Endothelial cell of hepatic sinusoid (primary cell): Measurements from ENCODE around the gene BET1L.
"Not testable (repeated sequence)": the region's sequence is repeated elsewhere in the genome, so short reads cannot be mapped to it uniquely, and the experiment has no call there.

ENCODE experiments used
- in situ Hi-C: cut with HindIII; loops from 2 replicates; pipeline ENCODE4 v1.10.0; 2017; ENCODE audit warnings: low sequenced_read_pairs

Gene BET1L

GRCh38 chr11:207208-207862, at the start of gene BET1L, which contains the start of gene RIC8A:
BET1L (minus strand) TSS chr11:207399; CDS start chr11:207321, 78 bp downstream.
RIC8A (plus strand) TSS chr11:207708; CDS start chr11:208855, 1,147 bp downstream.
- in situ Hi-C loops, result no loop called here

GRCh38 chr11:255816-256215, 48.6 kb upstream of the BET1L start:
- in situ Hi-C loops, result no loop called here

- in situ Hi-C loops, result no loop called here
Observed at GRCh38 chr11:255176-255575, 48.0 kb upstream of the BET1L start.

- in situ Hi-C loops, result loop anchor here (5.0 kb wide), 4 partner anchors 53 to 198 kb away; partner anchors contain the start of genes IFITM2 and PTDSS2
Observed at GRCh38 chr11:253886-254270, 46.7 kb upstream of the BET1L start.

GRCh38 chr11:253160-253885, 46.1 kb upstream of the BET1L start:
- in situ Hi-C loops, result loop anchor here (5.0 kb wide), 4 partner anchors 54 to 199 kb away; partner anchors contain the start of genes IFITM2 and PTDSS2

GRCh38 chr11:252666-253065, 45.5 kb upstream of the BET1L start:
- in situ Hi-C loops, result loop anchor here (5.0 kb wide), 4 partner anchors 55 to 200 kb away; partner anchors contain the start of genes IFITM2 and PTDSS2

- in situ Hi-C loops, result loop anchor here (5.0 kb wide), 4 partner anchors 56 to 201 kb away; partner anchors contain the start of genes IFITM2 and PTDSS2
Observed at GRCh38 chr11:251550-251949, 44.4 kb upstream of the BET1L start.

GRCh38 chr11:250740-251299, 43.6 kb upstream of the BET1L start:
- in situ Hi-C loops, result loop anchor here (5.0 kb wide), 4 partner anchors 56 to 201 kb away; partner anchors contain the start of genes IFITM2 and PTDSS2

GRCh38 chr11:250274-250673, 43.1 kb upstream of the BET1L start:
- in situ Hi-C loops, result loop anchor here (5.0 kb wide), 4 partner anchors 57 to 202 kb away; partner anchors contain the start of genes IFITM2 and PTDSS2

GRCh38 chr11:249062-249461, 41.9 kb upstream of the BET1L start:
- in situ Hi-C loops, result no loop called here

GRCh38 chr11:244376-244775, 37.2 kb upstream of the BET1L start:
- in situ Hi-C loops, result no loop called here

- in situ Hi-C loops, result no loop called here
Observed at GRCh38 chr11:241634-242033, 34.4 kb upstream of the BET1L start.

GRCh38 chr11:240315-240714, 33.1 kb upstream of the BET1L start:
- in situ Hi-C loops, result no loop called here

- in situ Hi-C loops, result not testable (repeated sequence)
Observed at GRCh38 chr11:238346-238745, 31.1 kb upstream of the BET1L start.

- in situ Hi-C loops, result no loop called here
Observed at GRCh38 chr11:236774-237767, 29.9 kb upstream of the BET1L start, which contains the start of gene PSMD13. PSMD13 (plus strand) TSS chr11:236976; CDS start chr11:237050, 74 bp downstream.

- in situ Hi-C loops, result no loop called here
Observed at GRCh38 chr11:235997-236773, 29.0 kb upstream of the BET1L start, which contains the start of gene SIRT3. SIRT3 (minus strand) TSS chr11:236342; CDS start chr11:236328, 14 bp downstream.

GRCh38 chr11:235609-235996, 28.4 kb upstream of the BET1L start:
- in situ Hi-C loops, result no loop called here

- in situ Hi-C loops, result no loop called here
Observed at GRCh38 chr11:235180-235579, 28.0 kb upstream of the BET1L start.
